Measurements from ENCODE around the gene GARRE1.

The GARRE1 gene

GRCh38 chr19:34255546-34255945 is 1.2 kb downstream of the GARRE1 start:
- CTCF ChIA-PET = interaction anchor here (0.8 kb wide), 1 partner anchor 35 kb away, joined by 3 read pairs; no protein-coding TSS in a partner anchor
- no peak for TF ChIP-seq CTCF (IDR thresholded peaks at IDR 0.05; ENCODE audit: insufficient read depth, low read length, missing control alignments)
- no peak for DNase-seq (ENCODE audit: low read depth, low spot score)
- peak overlapping the region; percentile 75 for H3K4me3 ChIP-seq (ENCODE audit: low read depth, low read length)
- POLR2A ChIA-PET = no interaction called here

DNA sequence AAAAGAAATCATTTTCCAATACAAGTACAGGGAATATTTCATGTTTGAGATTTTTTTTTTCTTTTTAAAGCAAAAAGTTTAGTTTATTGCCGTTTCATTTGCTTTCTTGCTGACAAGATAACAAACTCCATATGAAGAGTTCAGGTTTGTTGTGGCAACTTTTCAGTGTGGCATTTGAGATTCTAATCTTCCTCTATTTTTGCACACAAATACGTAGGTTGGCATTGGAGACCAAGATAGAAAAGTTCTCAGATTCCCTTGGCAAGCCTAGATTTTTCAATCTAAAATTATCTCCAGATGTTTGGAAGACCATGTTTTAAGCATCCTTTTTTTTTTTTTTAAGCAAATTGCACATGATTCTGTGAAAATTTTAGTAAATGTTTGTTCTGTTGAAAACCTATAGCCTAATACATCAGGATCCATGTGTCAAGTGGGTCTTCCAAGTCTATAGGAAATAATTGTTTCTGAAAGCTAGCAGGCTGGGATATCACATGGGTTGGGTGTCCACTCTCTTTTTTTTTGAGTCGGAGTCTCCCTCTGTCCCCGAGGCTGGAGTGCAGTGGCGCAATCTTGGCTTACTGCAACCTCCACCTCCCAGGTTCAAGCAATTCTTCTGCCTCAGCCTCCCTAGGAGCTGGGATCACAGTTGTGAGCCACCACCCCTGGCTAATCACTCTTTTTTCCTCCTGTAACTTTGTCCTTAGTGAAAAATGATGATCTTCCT is 2.6 kb downstream of the GARRE1 start:
- CTCF ChIA-PET = no interaction called here
- DNase-seq (ENCODE audit: low read depth, low spot score) = no peak
- POLR2A ChIA-PET = interaction anchor here (0.6 kb wide), 1 partner anchor 67 kb away, joined by 3 read pairs; no protein-coding TSS in a partner anchor
- no peak for TF ChIP-seq CTCF (IDR thresholded peaks at IDR 0.05; ENCODE audit: insufficient read depth, low read length, missing control alignments)
- no peak overlapping the region for H3K4me3 ChIP-seq (ENCODE audit: low read depth, low read length)

DNA sequence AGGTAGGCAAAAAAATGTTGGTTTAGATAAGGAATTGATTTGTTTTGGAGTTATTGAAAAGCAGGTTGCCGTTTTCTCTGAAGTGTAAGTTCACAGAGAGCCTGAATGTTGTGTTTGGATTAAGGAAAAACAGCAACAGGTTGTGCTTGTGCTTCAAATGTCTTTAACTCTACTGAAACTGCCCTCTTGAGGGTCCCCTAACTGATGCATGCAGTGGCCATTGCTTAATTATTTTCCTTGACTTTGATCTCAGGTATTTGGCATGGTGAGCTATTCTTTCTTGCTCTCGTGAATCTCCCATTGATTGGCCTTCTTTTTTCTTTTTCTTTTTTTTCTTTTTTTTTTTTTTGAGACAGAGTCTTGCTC is 3.2 kb downstream of the GARRE1 start:
- no peak for TF ChIP-seq CTCF (IDR thresholded peaks at IDR 0.05; ENCODE audit: insufficient read depth, low read length, missing control alignments)
- DNase-seq (ENCODE audit: low read depth, low spot score) = no peak
- no peak overlapping the region for H3K4me3 ChIP-seq (ENCODE audit: low read depth, low read length)
- CTCF ChIA-PET = interaction anchor here (0.6 kb wide), 1 partner anchor 49 kb away, joined by 3 read pairs; no protein-coding TSS in a partner anchor
- POLR2A ChIA-PET = interaction anchor here (0.6 kb wide), 1 partner anchor 67 kb away, joined by 3 read pairs; no protein-coding TSS in a partner anchor

DNA sequence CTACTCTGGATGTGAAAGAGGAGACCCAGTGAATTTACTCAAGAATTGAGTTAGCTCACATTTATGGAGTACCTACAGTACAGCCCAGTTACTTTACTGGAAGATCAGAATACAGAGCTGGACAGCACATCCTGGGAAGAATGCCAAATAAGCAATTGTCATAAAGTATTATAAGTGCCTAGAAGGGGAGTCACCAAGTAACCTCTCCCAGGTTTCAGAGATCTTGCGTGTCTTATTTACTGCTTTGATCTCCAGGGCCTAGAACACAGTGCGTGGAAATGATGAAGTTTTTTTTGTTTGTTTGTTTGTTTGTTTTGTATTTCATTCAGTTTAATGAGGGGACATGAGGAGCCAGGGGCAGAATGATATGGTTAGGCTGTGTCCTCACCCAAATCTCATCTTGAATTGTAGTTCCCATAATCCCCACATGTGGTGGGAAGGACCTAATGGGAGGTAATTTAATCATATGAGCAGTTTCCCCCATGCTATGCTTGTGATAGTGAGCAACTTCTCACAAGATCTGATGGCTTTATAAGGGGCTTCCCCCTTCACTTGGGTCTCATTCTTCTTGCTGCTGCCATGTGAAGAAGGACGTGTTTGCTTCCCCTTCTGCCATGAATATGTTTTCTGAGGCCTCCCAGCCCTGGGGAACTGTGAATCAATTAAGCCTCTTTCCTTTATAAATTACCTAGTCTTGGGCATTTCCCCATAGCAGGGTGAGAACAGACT is 5.2 kb downstream of the GARRE1 start:
- no peak overlapping the region for H3K4me3 ChIP-seq (ENCODE audit: low read depth, low read length)
- POLR2A ChIA-PET = no interaction called here
- no peak for TF ChIP-seq CTCF (IDR thresholded peaks at IDR 0.05; ENCODE audit: insufficient read depth, low read length, missing control alignments)
- CTCF ChIA-PET = no interaction called here
- DNase-seq (ENCODE audit: low read depth, low spot score) = no peak

DNA sequence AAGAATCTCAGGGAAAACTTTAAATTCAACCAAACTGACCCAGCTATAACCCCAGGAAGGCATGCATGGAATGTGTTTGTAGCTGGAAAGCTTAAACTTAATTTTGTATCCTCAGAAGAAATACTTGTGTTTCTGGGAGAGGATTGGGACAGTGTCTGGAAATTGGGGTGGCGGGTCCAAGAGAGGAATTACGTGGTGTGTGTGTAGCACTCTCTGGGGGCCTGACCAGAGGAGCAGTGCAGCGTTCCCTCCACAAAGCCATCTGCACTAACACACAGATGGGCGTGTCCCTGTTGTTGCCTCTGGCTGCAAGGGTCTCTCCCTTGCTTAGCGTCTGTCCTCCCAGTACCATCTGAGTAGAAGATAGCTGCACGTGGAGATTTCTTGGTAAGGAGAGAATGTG is 6.4 kb downstream of the GARRE1 start:
- DNase-seq (ENCODE audit: low read depth, low spot score) = no peak
- no peak overlapping the region for H3K4me3 ChIP-seq (ENCODE audit: low read depth, low read length)
- ChIA-PET POLR2A (interaction anchor here (0.6 to 2.9 kb wide), 4 partner anchors 14 to 1801 kb away, joined by 3 to 14 read pairs (median 6); no protein-coding TSS in a partner anchor), CTCF (interaction anchor here (0.7 to 3.5 kb wide), 5 partner anchors 8 to 75 kb away, joined by 3 to 20 read pairs (median 4); no protein-coding TSS in a partner anchor)
- no peak for TF ChIP-seq CTCF (IDR thresholded peaks at IDR 0.05; ENCODE audit: insufficient read depth, low read length, missing control alignments)

All from AG04449 (cell line).